HG02943 (cell line): Measurements from ENCODE around the gene DUSP14.

Experiments
- ATAC-seq: cut with Tn5 transposase; IDR thresholded peaks from one replicate; pipeline ENCODE4 v1.9.1; 2021; ENCODE audit warnings: mild to moderate bottlenecking, low read depth, moderate library complexity; ENCODE audit not compliant: unreplicated experiment

Gene DUSP14

DNA sequence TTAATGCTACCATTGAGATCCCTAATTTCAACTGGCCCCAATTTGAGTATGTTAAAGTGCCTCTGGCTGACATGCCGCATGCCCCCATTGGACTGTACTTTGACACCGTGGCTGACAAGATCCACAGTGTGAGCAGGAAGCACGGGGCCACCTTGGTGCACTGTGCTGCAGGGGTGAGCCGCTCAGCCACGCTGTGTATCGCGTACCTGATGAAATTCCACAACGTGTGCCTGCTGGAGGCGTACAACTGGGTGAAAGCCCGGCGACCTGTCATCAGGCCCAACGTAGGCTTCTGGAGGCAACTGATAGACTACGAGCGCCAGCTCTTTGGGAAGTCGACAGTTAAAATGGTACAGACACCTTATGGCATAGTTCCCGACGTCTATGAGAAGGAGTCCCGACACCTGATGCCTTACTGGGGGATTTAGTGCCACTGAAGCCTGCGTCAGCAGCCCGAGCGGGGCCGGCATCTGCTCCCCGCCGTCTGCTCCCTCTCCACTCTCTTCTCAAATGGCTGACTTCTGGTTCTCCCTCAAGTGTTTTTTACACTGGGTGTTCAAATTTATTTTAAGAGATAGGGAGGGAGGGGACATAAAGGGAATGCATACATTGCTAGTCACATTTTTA lies 22.9 kb downstream of the DUSP14 start:
- ATAC-seq, result no peak

- no peak for ATAC-seq
Measured at GRCh38 chr17:37513711-37514110, 24.0 kb downstream of the DUSP14 start.

GRCh38 chr17:37516127-37516571 lies 26.5 kb downstream of the DUSP14 start:
- ATAC-seq, result no peak

DNA sequence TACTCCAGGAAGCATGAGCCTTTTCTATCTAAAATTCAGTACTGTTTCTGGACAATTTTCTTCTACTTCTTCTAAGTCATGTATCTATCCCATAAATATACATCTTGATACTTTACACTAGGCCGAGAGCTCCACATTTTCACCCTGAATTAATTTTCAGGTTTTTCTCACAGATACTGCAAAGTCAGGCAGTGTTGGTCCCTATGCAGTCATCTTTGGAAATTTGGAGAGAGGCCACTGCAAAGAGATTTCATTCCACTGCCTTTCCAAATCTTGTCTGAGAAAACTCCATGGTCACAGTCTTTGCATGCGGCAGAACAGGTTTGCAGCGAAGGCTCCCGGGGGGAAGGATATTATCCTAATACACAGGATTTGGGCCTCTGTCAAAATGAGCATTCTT lies 28.2 kb downstream of the DUSP14 start:
- no peak for ATAC-seq

GRCh38 chr17:37518826-37519225 lies 29.1 kb downstream of the DUSP14 start:
- no peak for ATAC-seq

DNA sequence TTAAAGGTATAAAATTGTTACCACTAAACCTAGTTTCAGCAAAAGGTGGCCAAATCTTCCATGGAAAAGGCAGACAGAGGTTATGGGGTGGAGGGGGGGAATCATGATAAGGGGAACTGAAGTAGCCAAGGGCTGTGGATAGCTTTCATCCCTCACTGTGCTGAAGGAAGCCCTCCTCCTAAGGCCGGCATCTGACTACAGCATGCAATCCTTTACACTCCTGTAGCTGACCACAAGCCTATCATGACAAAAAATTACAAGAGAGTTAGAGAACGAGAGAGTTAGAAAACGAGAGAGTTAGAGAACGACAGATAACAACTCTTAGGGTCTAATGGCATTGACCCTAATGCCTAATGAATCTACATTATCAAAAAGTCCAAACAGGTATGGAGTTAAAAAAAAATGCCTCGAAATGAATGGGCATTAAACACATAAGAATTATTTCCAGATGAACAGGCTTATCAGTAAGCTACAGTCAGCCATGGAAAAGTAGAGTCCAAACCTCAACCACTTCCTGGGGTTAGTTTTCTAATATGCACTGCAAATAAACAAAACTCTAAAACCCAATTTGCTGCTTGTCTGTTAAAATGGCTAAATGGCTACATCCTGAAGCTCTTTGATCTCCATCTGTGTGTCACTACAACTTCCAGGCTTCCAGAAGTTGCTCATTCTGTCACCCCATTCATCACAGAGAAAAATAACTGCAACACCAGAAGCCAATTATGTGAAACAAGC lies 29.7 kb downstream of the DUSP14 start:
- no peak for ATAC-seq

- no peak for ATAC-seq
Measured at GRCh38 chr17:37520174-37520573, 30.5 kb downstream of the DUSP14 start.

GRCh38 chr17:37521821-37522220 lies 32.1 kb downstream of the DUSP14 start:
- ATAC-seq, result no peak

- ATAC-seq, result no peak
Measured at GRCh38 chr17:37523715-37524219, 34.1 kb downstream of the DUSP14 start.

DNA sequence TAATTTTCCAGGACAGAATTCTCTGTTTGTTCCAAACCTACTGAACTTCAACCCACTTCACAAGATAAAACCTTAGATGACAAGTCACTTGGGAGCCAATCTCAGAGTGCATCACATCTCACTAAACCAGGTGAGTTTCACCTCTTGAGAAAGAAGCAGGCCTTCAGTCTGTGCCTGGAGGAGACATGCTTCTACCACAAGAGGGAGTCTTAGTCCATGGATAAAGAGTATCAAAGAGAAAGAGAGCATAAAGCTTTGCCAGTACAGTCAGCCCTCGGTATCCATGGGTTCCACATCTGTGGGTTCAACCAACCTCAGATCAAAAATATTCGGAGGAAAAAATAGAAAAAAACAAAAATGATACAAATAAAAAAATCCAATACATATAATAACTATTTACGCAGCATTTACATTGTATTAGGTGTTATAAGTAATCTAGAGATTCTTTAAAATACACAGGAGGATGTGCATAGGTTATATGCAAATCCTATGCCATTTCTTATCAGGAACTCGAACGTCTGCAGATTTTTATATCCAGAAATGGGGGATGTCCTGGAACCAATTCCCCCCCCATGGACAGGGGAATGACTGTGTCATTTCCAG lies 37.7 kb downstream of the DUSP14 start:
- no peak for ATAC-seq

GRCh38 chr17:37530420-37530819 lies 40.7 kb downstream of the DUSP14 start:
- ATAC-seq, result no peak

DNA sequence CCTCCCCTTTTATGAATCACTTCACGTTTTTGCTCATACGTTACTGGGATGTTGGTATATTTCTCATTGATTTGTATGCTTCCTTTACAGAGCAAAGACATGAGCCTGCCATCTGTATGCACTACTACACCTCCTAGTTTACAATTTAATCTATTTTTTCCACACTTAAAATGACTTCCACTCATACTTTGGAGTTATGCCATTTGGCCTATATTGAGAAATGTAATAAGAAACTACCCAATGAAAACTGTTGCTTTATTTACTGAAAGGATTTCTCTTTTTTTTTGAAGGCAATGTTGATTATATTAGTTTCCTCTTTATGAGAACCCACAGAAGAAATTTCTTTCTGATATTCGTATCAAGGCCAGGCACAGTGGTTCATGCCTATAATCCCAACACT lies 43.1 kb downstream of the DUSP14 start:
- no peak for ATAC-seq

DNA sequence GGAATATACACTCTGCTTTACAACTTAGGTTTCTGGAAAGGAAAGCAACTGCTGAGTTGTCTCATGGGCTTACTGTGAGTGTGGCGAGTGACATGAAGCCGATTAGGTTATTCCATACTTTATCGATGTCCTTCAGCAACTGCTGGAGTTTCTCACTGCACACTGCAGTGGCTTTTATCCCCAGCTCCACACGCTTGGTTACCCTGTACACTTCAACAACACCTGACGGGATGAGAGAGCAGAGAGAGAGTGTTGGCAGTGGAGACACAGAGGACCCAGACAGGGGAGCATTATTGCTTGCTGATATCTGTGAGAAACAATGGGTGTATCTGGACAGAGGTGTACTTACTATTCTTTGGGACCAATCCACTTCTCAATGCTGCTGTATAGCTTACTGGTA lies 46.2 kb downstream of the DUSP14 start:
- no peak for ATAC-seq

DNA sequence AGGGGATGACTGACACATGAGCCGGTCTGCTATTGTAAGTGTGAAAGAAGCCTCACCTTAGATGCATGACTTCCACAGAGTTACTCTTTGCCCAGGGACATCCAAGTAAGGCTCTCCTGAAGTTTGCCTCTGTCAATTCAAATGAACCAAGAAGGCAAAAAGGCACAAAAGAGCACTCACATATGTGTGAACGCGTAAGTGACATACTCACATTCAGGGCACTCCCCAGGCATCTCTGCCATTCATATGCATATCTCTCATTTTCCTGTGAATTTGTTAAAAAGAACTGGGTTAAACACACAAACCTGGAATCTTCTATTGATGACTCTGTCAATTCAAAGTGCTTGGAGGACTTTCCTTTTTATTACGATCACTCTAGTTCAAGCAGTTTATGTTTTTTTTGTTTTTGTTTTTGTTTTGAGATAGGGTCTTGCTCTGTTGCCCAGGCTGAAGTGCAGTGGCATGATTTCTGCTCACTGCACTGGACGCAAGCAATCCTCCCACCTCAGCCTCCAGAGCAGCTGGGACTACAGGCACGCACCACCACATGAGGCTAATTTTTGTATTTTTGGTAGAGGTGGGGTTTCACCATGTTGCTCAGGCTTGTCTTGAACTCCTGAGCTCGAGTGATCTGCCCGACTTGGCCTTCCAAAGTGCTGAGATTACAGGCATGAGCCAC lies 49.4 kb downstream of the DUSP14 start:
- ATAC-seq, result no peak

- ATAC-seq, result no peak
Measured at GRCh38 chr17:37541880-37542660, 52.4 kb downstream of the DUSP14 start.

DNA sequence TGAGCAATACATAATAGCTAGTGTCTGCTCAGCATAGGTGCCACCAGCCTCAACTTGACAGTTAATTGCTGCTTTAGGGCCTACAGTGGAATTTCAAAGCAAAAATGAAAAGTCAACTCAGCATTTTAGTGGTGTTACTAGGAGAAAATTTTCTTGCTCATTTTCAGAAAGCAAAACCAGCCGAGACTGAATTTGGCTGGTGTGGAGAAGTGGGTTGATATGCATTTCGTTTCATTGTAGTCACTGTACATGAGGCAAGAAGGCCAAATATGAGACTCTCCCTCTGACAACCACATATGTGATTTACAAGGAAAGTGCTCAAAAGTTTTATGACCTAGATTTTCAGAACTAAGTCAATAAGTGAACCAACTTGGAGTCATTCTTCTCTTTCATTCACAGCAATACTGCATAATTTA lies 54.0 kb downstream of the DUSP14 start:
- no peak for ATAC-seq

- no peak for ATAC-seq
Measured at GRCh38 chr17:37545486-37545885, 55.8 kb downstream of the DUSP14 start.

- no peak for ATAC-seq
Measured at GRCh38 chr17:37546302-37546701, 56.6 kb downstream of the DUSP14 start.

DNA sequence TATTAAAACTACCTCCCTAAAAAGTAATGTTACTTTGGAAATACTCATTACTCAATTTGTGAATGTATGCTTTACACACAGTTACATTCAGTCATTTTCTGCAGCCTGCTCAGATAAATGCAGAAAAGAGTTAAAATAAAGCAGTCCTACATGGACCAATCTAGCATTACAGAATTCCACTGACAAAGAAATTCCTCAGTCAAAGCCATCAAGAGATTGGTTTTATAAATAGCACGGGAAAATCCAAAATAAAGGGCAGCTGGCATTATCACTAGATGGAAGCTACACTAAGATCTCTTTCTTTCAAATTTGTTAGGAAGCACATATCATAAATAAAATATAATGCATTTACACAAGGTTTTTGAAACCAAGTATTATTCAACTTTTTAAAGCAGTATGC lies 58.3 kb downstream of the DUSP14 start:
- ATAC-seq, result no peak

- ATAC-seq, result no peak
Measured at GRCh38 chr17:37551788-37552187, 62.1 kb downstream of the DUSP14 start.
